CD4-positive, alpha-beta memory T cell (primary cell): ENCODE data around the gene MEIS2. TPM values are rescaled to one million over a fixed set of nuclear protein-coding genes. Genes with fewer than 3 reads are reported as not detected.

Source experiments
- CTCF ChIA-PET: fragments of 350-600 bp; sonication (Branson Sonifier 250); formaldehyde crosslinking; loops from one replicate; lab custom pipeline; 2021; ENCODE audit warnings: inconsistent platforms; ENCODE audit not compliant: partially characterized antibody; lab: Charles Lee
- POLR2A ChIA-PET: fragments of 350-600 bp; sonication (Branson Sonifier 250); formaldehyde crosslinking; loops from one replicate; lab custom pipeline; 2021; ENCODE audit not compliant: partially characterized antibody; lab: Charles Lee
- DNase-seq, 5 donors: peaks; one replicate each; pipeline versions ENCODE4 v3.0.0 to v3.0.0-alpha.2; 2020 to 2022; ENCODE audit warnings: mixed read lengths in 1 of 5
- H3K27ac ChIP-seq: one replicate; pipeline ENCODE4 v1.7.0; 2013; ENCODE audit warnings: low read depth, low read length
- H3K27me3 ChIP-seq: 2 replicates; pipeline ENCODE4 v1.7.0; 2013; ENCODE audit warnings: mild to moderate bottlenecking, low read length, moderate library complexity; ENCODE audit not compliant: insufficient read depth
- H3K36me3 ChIP-seq: 2 replicates; pipeline ENCODE4 v1.7.0; 2013; ENCODE audit warnings: mild to moderate bottlenecking, low read length, moderate library complexity; ENCODE audit not compliant: insufficient read depth
- H3K4me1 ChIP-seq: 2 replicates; pipeline ENCODE4 v1.7.0; 2013; ENCODE audit warnings: mild to moderate bottlenecking, low read length, moderate library complexity; ENCODE audit not compliant: insufficient read depth
- H3K4me3 ChIP-seq, 2 donors: one replicate each; pipeline ENCODE4 v1.7.0; 2013; ENCODE audit warnings: low read length in 2 of 2, mild to moderate bottlenecking in 1 of 2
- H3K9me3 ChIP-seq, 2 donors: one replicate each; pipeline ENCODE4 v1.7.0; 2013; ENCODE audit warnings: low read length in 2 of 2, control low read depth in 1 of 2; ENCODE audit not compliant: control insufficient read depth in 1 of 2
- H3K27ac Mint-ChIP-seq, 7 donors: one replicate each; pipeline ENCODE4 v1.8.0; 2020 to 2021; ENCODE audit warnings: mixed read lengths in 7 of 7, mild to moderate bottlenecking in 6 of 7, inconsistent platforms in 3 of 7, moderate library complexity in 3 of 7
- H3K27me3 Mint-ChIP-seq, 2 donors: one replicate each; pipeline ENCODE4 v1.8.0; 2020 to 2021; ENCODE audit warnings: mixed read lengths in 2 of 2
- H3K36me3 Mint-ChIP-seq, 2 donors: one replicate each; pipeline ENCODE4 v1.8.0; 2020 to 2021; ENCODE audit warnings: mixed read lengths in 2 of 2, inconsistent platforms in 1 of 2, mild to moderate bottlenecking in 1 of 2
- H3K4me1 Mint-ChIP-seq, 4 donors: one replicate each; pipeline ENCODE4 v1.8.0; 2020 to 2021; ENCODE audit warnings: mixed read lengths in 4 of 4, mild to moderate bottlenecking in 1 of 4
- H3K4me3 Mint-ChIP-seq, 8 donors: one replicate each; pipeline ENCODE4 v1.8.0; 2020 to 2021; ENCODE audit warnings: mixed read lengths in 8 of 8, mild to moderate bottlenecking in 7 of 8, moderate library complexity in 6 of 8, inconsistent platforms in 3 of 8
- H3K9me3 Mint-ChIP-seq, 8 donors: one replicate each; pipeline ENCODE4 v1.8.0; 2020 to 2021; ENCODE audit warnings: mixed read lengths in 8 of 8, mild to moderate bottlenecking in 5 of 8, inconsistent platforms in 3 of 8, moderate library complexity in 1 of 8
- intact Hi-C: fragments of 100-400 bp; cut with micrococcal nuclease; formaldehyde crosslinking; loops from one replicate; pipeline ENCODE4 v1.15.1; 2023
- polyA plus RNA-seq, 2 donors: library from polyadenylated mRNA; unstranded; fragments of 300-500 nt; fragmentation: Illumina TruSeq; gene quantifications; one replicate each; pipeline ENCODE4 v1.2.3, GENCODE V29; 2021
- total RNA-seq, 2 experiments: library from RNA; stranded (reverse); gene quantifications; one replicate each; pipeline ENCODE4 v1.2.3, GENCODE V29; 2021

MEIS2 gene
- total and polyA plus RNA-seq, 4 experiments from 2014 or later = not detected

DNA sequence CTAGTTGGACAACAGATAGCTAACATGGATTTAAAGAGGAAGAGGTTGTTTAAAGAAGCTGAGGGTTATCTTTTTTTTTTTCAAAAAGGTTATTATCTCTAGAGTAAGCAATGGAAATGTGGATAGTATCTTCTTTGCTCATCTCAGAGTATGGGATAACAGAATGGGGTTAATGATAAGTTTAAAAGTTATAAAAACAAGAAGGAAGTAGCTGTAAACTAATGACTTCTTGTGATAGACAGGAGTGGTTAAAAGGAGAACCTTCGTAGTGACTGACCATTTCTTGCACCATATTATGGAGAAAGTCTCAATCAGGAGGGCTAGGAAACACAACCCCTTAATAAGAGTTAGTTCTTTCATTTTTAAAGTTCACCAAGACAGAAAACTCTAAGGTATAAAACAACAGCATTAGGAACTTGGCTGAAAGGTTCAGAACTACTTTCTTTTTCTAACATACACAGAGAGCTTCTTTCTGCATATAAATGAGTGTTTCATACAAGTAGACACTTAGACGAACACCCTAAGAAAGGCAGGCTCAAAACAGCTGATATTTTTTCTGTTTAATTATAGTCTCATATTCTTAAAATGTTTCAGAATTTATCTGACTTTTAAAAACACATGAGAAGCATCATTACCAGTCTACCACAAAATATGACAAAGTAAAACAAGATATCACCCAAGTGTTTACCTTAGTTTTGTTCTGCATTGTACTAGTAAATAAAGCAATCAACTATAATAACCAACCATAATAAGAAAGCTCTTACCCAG, 140.0 kb downstream of the MEIS2 start:
- H3K27ac Mint-ChIP-seq = no peak overlapping the region
- no peaks in the 10 kb centered on the region for H3K27me3 ChIP-seq

DNA sequence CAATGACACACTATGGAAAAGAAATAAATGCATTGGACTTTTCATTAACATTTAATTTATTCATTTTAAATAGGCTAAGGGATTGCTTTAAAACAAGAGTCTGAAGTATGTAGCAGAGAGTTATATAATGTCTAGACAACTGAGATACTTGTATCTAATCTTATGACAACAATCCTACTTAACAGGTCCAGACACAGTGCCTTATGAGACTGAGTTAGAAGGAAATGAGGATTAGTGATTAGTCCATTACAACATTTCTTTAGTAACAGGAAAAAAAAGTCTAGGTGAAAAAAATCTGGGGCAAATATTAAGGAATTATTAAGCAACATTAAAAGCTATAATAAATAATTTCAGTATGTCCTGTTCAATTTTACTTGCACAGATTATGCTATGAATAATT, 140.6 kb downstream of the MEIS2 start:
- Mint-ChIP-seq H3K27me3 (peaks cover 1 to 2% of the 10 kb centered on the region in 2 donors), H3K9me3 (peaks cover 0 to 4% (median 0%) of the 10 kb centered on the region in 8 donors), H3K36me3 (no peaks in the 10 kb centered on the region), H3K27ac (no peak overlapping the region), H3K4me3 (no peak overlapping the region), H3K4me1 (no peaks in the 10 kb centered on the region)
- no peaks in the 10 kb centered on the region for H3K9me3 ChIP-seq
- no peaks in the 10 kb centered on the region for H3K4me1 ChIP-seq
- no peaks in the 10 kb centered on the region for H3K36me3 ChIP-seq
- ChIA-PET CTCF (no interaction called here), POLR2A (no interaction called here)
- H3K27ac ChIP-seq = no peak overlapping the region
- H3K27me3 ChIP-seq = no peaks in the 10 kb centered on the region
- DNase-seq = no peak
- H3K4me3 ChIP-seq = no peak overlapping the region
- intact Hi-C loops = no loop called here

More for the DNA sequence above, 140.0 kb downstream of the MEIS2 start:
- ChIA-PET CTCF (no interaction called here), POLR2A (no interaction called here)
- H3K36me3 Mint-ChIP-seq = no peaks in the 10 kb centered on the region
- no peak overlapping the region for H3K4me3 Mint-ChIP-seq
- Histone ChIP-seq H3K4me1 (no peaks in the 10 kb centered on the region), H3K27ac (no peak overlapping the region), H3K4me3 (no peak overlapping the region), H3K9me3 (no peaks in the 10 kb centered on the region), H3K36me3 (no peaks in the 10 kb centered on the region)
- intact Hi-C loops = no loop called here
- peaks cover 0 to 4% (median 0%) of the 10 kb centered on the region in 8 donors for H3K9me3 Mint-ChIP-seq
- peaks cover 1 to 2% of the 10 kb centered on the region in 2 donors for H3K27me3 Mint-ChIP-seq
- no peak for DNase-seq
- no peaks in the 10 kb centered on the region for H3K4me1 Mint-ChIP-seq

- CTCF ChIA-PET = no interaction called here
These were observed 141.7 kb downstream of the MEIS2 start for GRCh38 chr15:36958606-36959005.

GRCh38 chr15:36954486-36954885, 145.9 kb downstream of the MEIS2 start:
- CTCF ChIA-PET = no interaction called here
- Histone ChIP-seq H3K27me3 (no peaks in the 10 kb centered on the region), H3K27ac (no peak overlapping the region), H3K9me3 (no peaks in the 10 kb centered on the region), H3K36me3 (no peaks in the 10 kb centered on the region), H3K4me1 (no peaks in the 10 kb centered on the region), H3K4me3 (no peak overlapping the region)
- no peaks in the 10 kb centered on the region for H3K4me1 Mint-ChIP-seq
- no peak overlapping the region for H3K27ac Mint-ChIP-seq
- no peaks in the 10 kb centered on the region for H3K36me3 Mint-ChIP-seq
- peaks cover 1 to 2% of the 10 kb centered on the region in 2 donors for H3K27me3 Mint-ChIP-seq
- H3K4me3 Mint-ChIP-seq = no peak overlapping the region
- DNase-seq = no peak
- H3K9me3 Mint-ChIP-seq = peaks cover 0 to 3% (median 0%) of the 10 kb centered on the region in 8 donors
- POLR2A ChIA-PET = no interaction called here
- intact Hi-C loops = no loop called here

More at GRCh38 chr15:36958606-36959005, 141.7 kb downstream of the MEIS2 start:
- no peaks in the 10 kb centered on the region for H3K4me1 ChIP-seq
- H3K36me3 ChIP-seq = no peaks in the 10 kb centered on the region
- H3K27me3 Mint-ChIP-seq = peaks cover 1 to 2% of the 10 kb centered on the region in 2 donors
- H3K27me3 ChIP-seq = no peaks in the 10 kb centered on the region
- intact Hi-C loops = no loop called here
- H3K4me3 Mint-ChIP-seq = no peak overlapping the region
- H3K4me3 ChIP-seq = no peak overlapping the region
- DNase-seq = no peak
- no peaks in the 10 kb centered on the region for H3K36me3 Mint-ChIP-seq
- no peak overlapping the region for H3K27ac ChIP-seq
- no peaks in the 10 kb centered on the region for H3K9me3 ChIP-seq
- peaks cover 0 to 4% (median 0%) of the 10 kb centered on the region in 8 donors for H3K9me3 Mint-ChIP-seq
- H3K27ac Mint-ChIP-seq = no peak overlapping the region
- POLR2A ChIA-PET = no interaction called here
- no peaks in the 10 kb centered on the region for H3K4me1 Mint-ChIP-seq

DNA sequence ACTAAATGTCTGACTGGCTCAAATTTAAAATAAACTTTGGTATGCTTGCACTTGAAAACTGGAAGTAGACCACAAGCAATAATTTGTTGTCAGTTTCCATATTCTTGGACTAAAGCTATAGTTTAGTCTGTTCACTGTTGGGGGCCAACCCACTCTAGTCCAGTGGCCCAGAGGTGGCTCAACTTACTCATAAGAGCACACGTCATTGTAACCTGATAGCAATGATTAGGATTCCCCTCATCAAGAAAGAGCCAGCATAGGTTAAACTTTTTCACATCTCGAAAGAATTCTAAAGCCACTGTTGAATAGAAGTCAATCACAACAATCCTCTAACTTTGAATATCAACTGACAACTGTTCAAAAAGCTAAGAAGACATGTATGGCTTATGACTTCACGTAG, 147.0 kb downstream of the MEIS2 start:
- Mint-ChIP-seq H3K36me3 (no peaks in the 10 kb centered on the region), H3K9me3 (peaks cover 0 to 3% (median 0%) of the 10 kb centered on the region in 8 donors), H3K27ac (no peak overlapping the region), H3K27me3 (peaks cover 1 to 2% of the 10 kb centered on the region in 2 donors), H3K4me1 (no peaks in the 10 kb centered on the region), H3K4me3 (no peak overlapping the region)
- Histone ChIP-seq H3K27me3 (no peaks in the 10 kb centered on the region), H3K4me1 (no peaks in the 10 kb centered on the region), H3K27ac (no peak overlapping the region), H3K4me3 (no peak overlapping the region), H3K9me3 (no peaks in the 10 kb centered on the region), H3K36me3 (no peaks in the 10 kb centered on the region)
- intact Hi-C loops = no loop called here
- DNase-seq = no peak
- ChIA-PET POLR2A (no interaction called here), CTCF (no interaction called here)

DNA sequence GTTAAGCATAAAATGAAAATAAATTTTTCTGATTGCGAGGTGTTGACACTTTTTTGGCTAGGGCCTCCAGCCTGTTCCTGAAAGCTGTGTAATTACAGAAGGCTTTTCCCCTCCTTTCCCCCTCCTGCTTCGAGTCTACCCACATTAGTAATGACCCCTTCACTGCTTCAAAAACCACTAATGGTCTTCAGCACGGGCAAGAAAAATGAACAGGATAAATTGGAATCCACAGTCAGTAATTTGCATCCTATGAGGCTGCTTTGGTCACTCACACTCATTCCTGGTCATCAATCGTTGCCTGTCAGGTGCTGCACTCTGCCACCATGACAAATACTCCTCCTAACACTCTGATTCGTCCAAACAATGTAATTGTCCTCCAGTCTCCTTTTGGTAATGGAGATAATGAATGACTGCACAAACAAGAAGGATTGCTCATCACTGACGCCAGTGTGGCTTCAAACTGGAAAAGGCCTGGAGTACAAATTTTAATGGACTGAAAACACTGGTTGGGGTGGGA, 148.6 kb downstream of the MEIS2 start:
- no peak overlapping the region for H3K4me3 Mint-ChIP-seq
- no peak overlapping the region for H3K27ac Mint-ChIP-seq
- peaks cover 0 to 3% (median 0%) of the 10 kb centered on the region in 8 donors for H3K9me3 Mint-ChIP-seq
- H3K9me3 ChIP-seq = no peaks in the 10 kb centered on the region
- ChIA-PET CTCF (no interaction called here), POLR2A (no interaction called here)
- no peaks in the 10 kb centered on the region for H3K36me3 Mint-ChIP-seq
- no peak overlapping the region for H3K4me3 ChIP-seq
- H3K36me3 ChIP-seq = no peaks in the 10 kb centered on the region
- no peaks in the 10 kb centered on the region for H3K4me1 Mint-ChIP-seq
- no peaks in the 10 kb centered on the region for H3K4me1 ChIP-seq
- no peak overlapping the region for H3K27ac ChIP-seq
- no peak for DNase-seq
- no peaks in the 10 kb centered on the region for H3K27me3 ChIP-seq
- peaks cover 0 to 1% of the 10 kb centered on the region in 2 donors for H3K27me3 Mint-ChIP-seq
- intact Hi-C loops = no loop called here

DNA sequence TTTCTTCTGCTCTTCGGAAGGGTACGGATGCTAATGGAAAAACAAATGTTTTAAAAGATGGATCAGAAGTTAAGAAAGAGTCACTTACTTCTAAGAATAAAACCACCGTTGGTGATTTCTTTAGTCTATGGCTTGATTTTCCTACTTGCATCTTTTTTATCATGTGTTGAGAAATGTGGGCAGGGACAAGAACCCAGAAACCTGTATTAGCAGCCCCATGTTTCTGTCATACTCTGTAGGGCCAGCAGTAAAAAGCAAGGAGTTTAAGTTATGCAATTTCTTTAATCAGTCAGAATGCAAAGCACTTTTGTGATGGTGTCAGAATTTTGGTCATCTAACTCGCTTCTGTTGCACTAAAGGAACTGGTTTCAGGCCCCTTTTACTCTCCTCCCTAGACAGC, 150.0 kb downstream of the MEIS2 start:
- Mint-ChIP-seq H3K36me3 (no peaks in the 10 kb centered on the region), H3K27ac (no peak overlapping the region), H3K4me1 (no peaks in the 10 kb centered on the region), H3K4me3 (no peak overlapping the region), H3K27me3 (no peaks in the 10 kb centered on the region), H3K9me3 (peaks cover 0 to 3% (median 0%) of the 10 kb centered on the region in 8 donors)
- POLR2A ChIA-PET = no interaction called here
- Histone ChIP-seq H3K27ac (no peak overlapping the region), H3K9me3 (no peaks in the 10 kb centered on the region), H3K4me1 (no peaks in the 10 kb centered on the region), H3K4me3 (no peak overlapping the region), H3K27me3 (no peaks in the 10 kb centered on the region), H3K36me3 (no peaks in the 10 kb centered on the region)
- intact Hi-C loops = no loop called here
- no peak for DNase-seq
- CTCF ChIA-PET = no interaction called here
